Skeletal muscle tissue (tissue), 4 donors: ENCODE results near the gene PEX5L. TPM values are rescaled to one million over a fixed set of nuclear protein-coding genes. Genes with fewer than 3 reads are reported as not detected.

ENCODE experiments used
- H3K27ac ChIP-seq: one replicate; pipeline ENCODE4 v1.7.0; 2013; ENCODE audit warnings: mild to moderate bottlenecking, low read depth, low read length, inconsistent platforms
- H3K27me3 ChIP-seq, 3 donors: one replicate each; pipeline ENCODE4 v1.7.0; 2013; ENCODE audit warnings: low read length in 3 of 3; ENCODE audit not compliant: control insufficient read depth in 3 of 3, insufficient read depth in 3 of 3
- H3K36me3 ChIP-seq, 3 donors: one replicate each; pipeline ENCODE4 v1.7.0; 2013; ENCODE audit warnings: low read length in 3 of 3; ENCODE audit not compliant: control insufficient read depth in 3 of 3, insufficient read depth in 3 of 3
- H3K4me1 ChIP-seq, 3 donors: one replicate each; pipeline ENCODE4 v1.7.0; 2013; ENCODE audit warnings: low read length in 3 of 3, mild to moderate bottlenecking in 3 of 3; ENCODE audit not compliant: control insufficient read depth in 3 of 3, insufficient read depth in 3 of 3
- H3K4me3 ChIP-seq, 3 donors: one replicate each; pipeline ENCODE4 v1.7.0; 2013; ENCODE audit warnings: low read length in 3 of 3
- H3K9ac ChIP-seq, 3 donors: one replicate each; pipeline ENCODE4 v1.7.0; 2013; ENCODE audit warnings: low read length in 3 of 3, mild to moderate bottlenecking in 3 of 3, moderate library complexity in 2 of 3, low read depth in 1 of 3
- H3K9me3 ChIP-seq, 3 donors: one replicate each; pipeline ENCODE4 v1.7.0; 2013; ENCODE audit warnings: low read length in 3 of 3; ENCODE audit not compliant: control insufficient read depth in 3 of 3
- total RNA-seq: library from RNA; depleted of rRNA; stranded (reverse); fragments of >200 nt; gene quantifications from one replicate; pipeline ENCODE4 v1.2.3, GENCODE V29; 2014
- donor health status: Osteomylitis.

The PEX5L gene
- total RNA-seq, 1 donor from 2014 or later: not detected

GRCh38 chr3:179775416-179776122 is 261.2 kb downstream of the PEX5L start:
- H3K4me3 ChIP-seq: no peak overlapping the region
- H3K27me3 ChIP-seq: no peaks in the 10 kb centered on the region
- H3K9ac ChIP-seq: no peak overlapping the region
- no peaks in the 10 kb centered on the region for H3K9me3 ChIP-seq
- H3K4me1 ChIP-seq: no peaks in the 10 kb centered on the region
- peaks cover 8 to 33% (median 21%) of the 10 kb centered on the region in 3 donors for H3K36me3 ChIP-seq
- no peak overlapping the region for H3K27ac ChIP-seq

- Histone ChIP-seq H3K36me3 (peaks cover 12 to 40% (median 33%) of the 10 kb centered on the region in 3 donors), H3K9ac (no peak overlapping the region), H3K9me3 (no peaks in the 10 kb centered on the region), H3K27me3 (no peaks in the 10 kb centered on the region), H3K4me3 (no peak overlapping the region), H3K27ac (no peak overlapping the region), H3K4me1 (no peaks in the 10 kb centered on the region)
Observed at GRCh38 chr3:179772297-179772696, 264.4 kb downstream of the PEX5L start.

DNA sequence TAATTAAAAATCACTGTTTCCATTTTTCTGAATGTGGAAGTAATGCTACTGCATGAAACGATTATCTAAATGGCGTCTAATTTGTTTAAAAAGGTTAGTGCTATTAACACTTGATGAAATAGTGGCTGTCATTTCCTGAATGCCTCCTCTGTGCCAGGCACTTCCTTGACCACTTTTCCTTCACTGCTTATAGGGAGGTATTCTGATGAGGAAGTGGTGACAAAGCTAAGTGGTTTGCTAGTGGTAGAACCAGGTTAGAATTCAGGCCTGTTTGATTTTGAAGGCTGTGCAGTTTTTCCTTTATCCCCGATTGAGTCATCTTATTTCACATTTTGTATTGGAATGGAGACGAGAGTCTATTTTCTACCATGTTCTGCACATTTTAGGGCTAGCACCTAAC is 264.9 kb downstream of the PEX5L start:
- Histone ChIP-seq H3K9ac (no peak overlapping the region), H3K27ac (no peak overlapping the region), H3K4me1 (no peaks in the 10 kb centered on the region), H3K9me3 (no peaks in the 10 kb centered on the region), H3K4me3 (no peak overlapping the region), H3K27me3 (no peaks in the 10 kb centered on the region), H3K36me3 (peaks cover 17 to 45% (median 38%) of the 10 kb centered on the region in 3 donors)

GRCh38 chr3:179769411-179770247 is 267.1 kb downstream of the PEX5L start:
- H3K27ac ChIP-seq: no peak overlapping the region
- no peaks in the 10 kb centered on the region for H3K4me1 ChIP-seq
- no peak overlapping the region for H3K4me3 ChIP-seq
- H3K9ac ChIP-seq: no peak overlapping the region
- no peaks in the 10 kb centered on the region for H3K27me3 ChIP-seq
- peaks cover 28 to 64% (median 48%) of the 10 kb centered on the region in 3 donors for H3K36me3 ChIP-seq
- no peaks in the 10 kb centered on the region for H3K9me3 ChIP-seq

DNA sequence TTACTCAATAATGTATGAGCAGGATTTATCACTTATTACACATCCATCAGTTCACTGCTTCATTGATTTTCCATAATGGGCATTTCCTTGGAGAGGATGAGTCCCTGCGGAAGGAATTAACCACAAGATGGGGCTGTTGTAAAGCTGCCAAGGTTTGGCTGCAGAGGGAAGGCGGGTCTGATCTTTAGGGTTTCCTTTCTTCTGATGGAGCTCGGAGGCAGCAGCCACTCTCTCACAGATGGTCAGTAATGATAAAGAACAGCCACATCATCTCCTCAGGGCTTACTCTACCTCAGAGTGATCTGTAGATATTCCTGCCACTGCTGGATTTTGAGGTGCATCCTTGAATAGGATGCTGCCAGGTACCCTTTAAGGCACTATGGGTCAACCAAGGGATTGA is 268.7 kb downstream of the PEX5L start:
- Histone ChIP-seq H3K36me3 (peaks cover 36 to 63% (median 56%) of the 10 kb centered on the region in 3 donors), H3K27me3 (no peaks in the 10 kb centered on the region)

GRCh38 chr3:179766416-179767133 is 270.2 kb downstream of the PEX5L start:
- H3K27me3 ChIP-seq: no peaks in the 10 kb centered on the region
- peaks cover 40 to 59% (median 51%) of the 10 kb centered on the region in 3 donors for H3K36me3 ChIP-seq
- no peak overlapping the region for H3K27ac ChIP-seq
- no peaks in the 10 kb centered on the region for H3K4me1 ChIP-seq
- no peak overlapping the region for H3K4me3 ChIP-seq
- H3K9ac ChIP-seq: no peak overlapping the region
- H3K9me3 ChIP-seq: no peaks in the 10 kb centered on the region

More for the DNA sequence above, 268.7 kb downstream of the PEX5L start:
- Histone ChIP-seq H3K27ac (no peak overlapping the region), H3K4me3 (no peak overlapping the region), H3K9me3 (no peaks in the 10 kb centered on the region), H3K4me1 (no peaks in the 10 kb centered on the region), H3K9ac (no peak overlapping the region)

DNA sequence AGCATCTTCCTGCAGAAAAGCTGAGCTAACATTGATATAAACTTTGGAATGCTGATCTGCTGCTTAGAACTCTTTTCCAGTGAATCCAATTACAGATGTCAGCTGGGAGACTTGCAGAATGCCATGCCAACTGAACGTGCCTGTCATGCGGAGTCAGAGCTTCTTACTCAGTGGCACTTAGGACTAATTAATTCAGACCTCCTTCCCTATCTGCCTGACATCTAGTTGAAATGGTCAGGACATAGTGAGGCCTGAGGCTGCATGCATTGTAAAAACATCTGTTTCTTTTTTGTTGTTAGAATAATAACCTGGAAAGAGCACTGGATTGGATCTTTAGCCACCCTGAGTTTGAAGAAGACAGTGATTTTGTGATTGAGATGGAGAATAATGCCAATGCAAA is 271.3 kb downstream of the PEX5L start:
- no peak overlapping the region for H3K9ac ChIP-seq
- H3K4me3 ChIP-seq: no peak overlapping the region
- H3K36me3 ChIP-seq: peaks cover 46 to 62% (median 59%) of the 10 kb centered on the region in 3 donors
- H3K4me1 ChIP-seq: no peaks in the 10 kb centered on the region
- H3K9me3 ChIP-seq: peaks cover 0 to 2% (median 0%) of the 10 kb centered on the region in 3 donors
- H3K27ac ChIP-seq: no peak overlapping the region
- H3K27me3 ChIP-seq: no peaks in the 10 kb centered on the region

- Histone ChIP-seq H3K4me3 (no peak overlapping the region), H3K36me3 (peaks cover 44 to 53% (median 46%) of the 10 kb centered on the region in 3 donors), H3K4me1 (no peaks in the 10 kb centered on the region), H3K27ac (no peak overlapping the region), H3K9me3 (peaks cover 0 to 2% (median 0%) of the 10 kb centered on the region in 3 donors), H3K27me3 (no peaks in the 10 kb centered on the region), H3K9ac (no peak overlapping the region)
Observed at GRCh38 chr3:179760944-179761343, 275.8 kb downstream of the PEX5L start.

GRCh38 chr3:179750720-179751328 is 285.9 kb downstream of the PEX5L start:
- Histone ChIP-seq H3K36me3 (peaks cover 21 to 36% (median 28%) of the 10 kb centered on the region in 3 donors), H3K27ac (no peak overlapping the region), H3K9ac (no peak overlapping the region), H3K27me3 (no peaks in the 10 kb centered on the region), H3K4me3 (no peak overlapping the region), H3K9me3 (no peaks in the 10 kb centered on the region), H3K4me1 (no peaks in the 10 kb centered on the region)
